ENCODE results near the gene FRAS1. TPM values are rescaled to one million over a fixed set of nuclear protein-coding genes. Genes with fewer than 3 reads are reported as not detected.

Gene FRAS1
- total and polyA plus RNA-seq, 2 of the 8 experiments (the other 6 are each of a cell fraction or from before 2014, with no cell fraction given) = 38.5 to 109 TPM

DNA sequence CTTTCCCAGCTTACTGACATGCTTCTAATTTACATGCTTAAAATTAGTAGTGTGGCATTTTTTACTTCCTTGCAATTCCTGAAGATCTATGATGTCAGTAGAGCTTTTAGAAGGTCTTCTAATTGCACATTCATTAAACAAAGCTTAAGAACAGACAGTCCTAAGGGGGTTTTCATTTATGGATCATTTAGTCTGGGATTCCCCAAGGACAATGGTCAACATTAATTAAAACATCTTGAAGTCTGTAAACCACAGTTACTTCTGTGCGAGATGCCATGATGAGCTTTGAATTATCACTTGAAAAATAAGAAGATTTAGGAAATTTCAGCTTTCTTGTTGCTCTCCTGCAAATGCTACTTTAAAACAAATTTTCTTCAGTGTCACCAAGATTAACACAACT, 514.7 kb downstream of the FRAS1 start:
- Histone ChIP-seq H2BK12ac (ENCODE audit: low read depth, low read length) (no peak overlapping the region), H3K4me2 (ENCODE audit: insufficient read depth in 1 of 2, low read depth in 2 of 2, low read length in 2 of 2) (no peak overlapping the region), H3K4ac (replicated peaks; ENCODE audit: insufficient read length, low read depth, low read length) (no peak overlapping the region), H3K79me2 (ENCODE audit: control insufficient read depth in 1 of 2, insufficient read depth in 2 of 2, low read length in 2 of 2) (no peaks in the 10 kb centered on the region), H3K23me2 (ENCODE audit: low read depth, low read length) (no peaks in the 10 kb centered on the region), H2BK20ac (ENCODE audit: low read length) (no peak overlapping the region), H3K79me1 (ENCODE audit: low read depth, low read length) (no peaks in the 10 kb centered on the region), H4K5ac (ENCODE audit: insufficient read length, low read depth, low read length) (no peak overlapping the region), H2BK120ac (replicated peaks; ENCODE audit: low read depth, low read length) (no peak overlapping the region), H2BK5ac (ENCODE audit: low read depth, low read length) (no peak overlapping the region), H3K4me3 (ENCODE audit: extremely low read depth in 1 of 4, insufficient read depth in 2 of 4, low read depth in 3 of 4, low read length in 4 of 4) (no peak overlapping the region), H3K23ac (ENCODE audit: insufficient read length) (no peak overlapping the region), H3K27ac (ENCODE audit: low read depth, low read length) (no peak overlapping the region), H2AFZ (ENCODE audit: low read length) (no peak overlapping the region), H3K14ac (ENCODE audit: insufficient read length) (no peak overlapping the region), H3K56ac (replicated peaks; ENCODE audit: insufficient read length, low read depth, low read length) (no peak overlapping the region), H4K8ac (ENCODE audit: extremely low read depth, insufficient read depth, low read length) (no peak overlapping the region), H3K36me3 (ENCODE audit: control insufficient read depth in 2 of 4, insufficient read depth in 4 of 4, low read length in 3 of 4) (no peaks in the 10 kb centered on the region), H3K4me1 (replicated peaks in 1 of 4; ENCODE audit: control insufficient read depth in 3 of 4, insufficient read depth in 4 of 4, low read length in 3 of 4) (peaks cover 0 to 2% (median 2%) of the 10 kb centered on the region in 4 experiments; a peak in 5 of 7 replicates), H3K18ac (ENCODE audit: extremely low read depth, low read length) (no peak overlapping the region), H3K27me3 (replicated peaks in 1 of 4; ENCODE audit: control insufficient read depth in 3 of 4, extremely low read depth in 1 of 4, insufficient read depth in 3 of 4, low read length in 3 of 4) (no peaks in the 10 kb centered on the region), H2AK5ac (ENCODE audit: low read depth, low read length) (no peak overlapping the region), H3K9me3 (ENCODE audit: insufficient read depth in 2 of 2, low read depth in 1 of 2, low read length in 1 of 2) (no peaks in the 10 kb centered on the region), H2BK15ac (ENCODE audit: low read length) (no peak overlapping the region), H4K20me1 (replicated peaks in 1 of 2; ENCODE audit: control insufficient read depth in 1 of 2, insufficient read depth in 2 of 2, low read length in 2 of 2) (no peaks in the 10 kb centered on the region), H4K91ac (replicated peaks; ENCODE audit: insufficient read length, low read length) (no peak overlapping the region), H3K9ac (replicated peaks in 1 of 4; ENCODE audit: extremely low read depth in 1 of 4, low read depth in 3 of 4, low read length in 3 of 4) (no peak overlapping the region)
- ChIA-PET CTCF (ENCODE audit: partially characterized antibody) (no interaction called here), POLR2A (ENCODE audit: partially characterized antibody) (no interaction called here)
- DNase-seq (ENCODE audit: low read depth in 1 of 2, low spot score in 2 of 2) = no peak
- no peak for FAIRE-seq
- WGBS, 2 experiments (ENCODE audit: extremely low coverage in 1 of 2, insufficient coverage in 1 of 2, insufficient read length in 1 of 2, insufficient replicate concordance in 2 of 2, low coverage in 1 of 2, low lambda C conversion rate in 2 of 2, missing lambda C conversion rate in 1 of 2) = 94% methylated on average over 1 of the region's 1 CpG; no CpG with 5 or more reads in 1 of the 2 experiments
- TF ChIP-seq, protein P1, sequence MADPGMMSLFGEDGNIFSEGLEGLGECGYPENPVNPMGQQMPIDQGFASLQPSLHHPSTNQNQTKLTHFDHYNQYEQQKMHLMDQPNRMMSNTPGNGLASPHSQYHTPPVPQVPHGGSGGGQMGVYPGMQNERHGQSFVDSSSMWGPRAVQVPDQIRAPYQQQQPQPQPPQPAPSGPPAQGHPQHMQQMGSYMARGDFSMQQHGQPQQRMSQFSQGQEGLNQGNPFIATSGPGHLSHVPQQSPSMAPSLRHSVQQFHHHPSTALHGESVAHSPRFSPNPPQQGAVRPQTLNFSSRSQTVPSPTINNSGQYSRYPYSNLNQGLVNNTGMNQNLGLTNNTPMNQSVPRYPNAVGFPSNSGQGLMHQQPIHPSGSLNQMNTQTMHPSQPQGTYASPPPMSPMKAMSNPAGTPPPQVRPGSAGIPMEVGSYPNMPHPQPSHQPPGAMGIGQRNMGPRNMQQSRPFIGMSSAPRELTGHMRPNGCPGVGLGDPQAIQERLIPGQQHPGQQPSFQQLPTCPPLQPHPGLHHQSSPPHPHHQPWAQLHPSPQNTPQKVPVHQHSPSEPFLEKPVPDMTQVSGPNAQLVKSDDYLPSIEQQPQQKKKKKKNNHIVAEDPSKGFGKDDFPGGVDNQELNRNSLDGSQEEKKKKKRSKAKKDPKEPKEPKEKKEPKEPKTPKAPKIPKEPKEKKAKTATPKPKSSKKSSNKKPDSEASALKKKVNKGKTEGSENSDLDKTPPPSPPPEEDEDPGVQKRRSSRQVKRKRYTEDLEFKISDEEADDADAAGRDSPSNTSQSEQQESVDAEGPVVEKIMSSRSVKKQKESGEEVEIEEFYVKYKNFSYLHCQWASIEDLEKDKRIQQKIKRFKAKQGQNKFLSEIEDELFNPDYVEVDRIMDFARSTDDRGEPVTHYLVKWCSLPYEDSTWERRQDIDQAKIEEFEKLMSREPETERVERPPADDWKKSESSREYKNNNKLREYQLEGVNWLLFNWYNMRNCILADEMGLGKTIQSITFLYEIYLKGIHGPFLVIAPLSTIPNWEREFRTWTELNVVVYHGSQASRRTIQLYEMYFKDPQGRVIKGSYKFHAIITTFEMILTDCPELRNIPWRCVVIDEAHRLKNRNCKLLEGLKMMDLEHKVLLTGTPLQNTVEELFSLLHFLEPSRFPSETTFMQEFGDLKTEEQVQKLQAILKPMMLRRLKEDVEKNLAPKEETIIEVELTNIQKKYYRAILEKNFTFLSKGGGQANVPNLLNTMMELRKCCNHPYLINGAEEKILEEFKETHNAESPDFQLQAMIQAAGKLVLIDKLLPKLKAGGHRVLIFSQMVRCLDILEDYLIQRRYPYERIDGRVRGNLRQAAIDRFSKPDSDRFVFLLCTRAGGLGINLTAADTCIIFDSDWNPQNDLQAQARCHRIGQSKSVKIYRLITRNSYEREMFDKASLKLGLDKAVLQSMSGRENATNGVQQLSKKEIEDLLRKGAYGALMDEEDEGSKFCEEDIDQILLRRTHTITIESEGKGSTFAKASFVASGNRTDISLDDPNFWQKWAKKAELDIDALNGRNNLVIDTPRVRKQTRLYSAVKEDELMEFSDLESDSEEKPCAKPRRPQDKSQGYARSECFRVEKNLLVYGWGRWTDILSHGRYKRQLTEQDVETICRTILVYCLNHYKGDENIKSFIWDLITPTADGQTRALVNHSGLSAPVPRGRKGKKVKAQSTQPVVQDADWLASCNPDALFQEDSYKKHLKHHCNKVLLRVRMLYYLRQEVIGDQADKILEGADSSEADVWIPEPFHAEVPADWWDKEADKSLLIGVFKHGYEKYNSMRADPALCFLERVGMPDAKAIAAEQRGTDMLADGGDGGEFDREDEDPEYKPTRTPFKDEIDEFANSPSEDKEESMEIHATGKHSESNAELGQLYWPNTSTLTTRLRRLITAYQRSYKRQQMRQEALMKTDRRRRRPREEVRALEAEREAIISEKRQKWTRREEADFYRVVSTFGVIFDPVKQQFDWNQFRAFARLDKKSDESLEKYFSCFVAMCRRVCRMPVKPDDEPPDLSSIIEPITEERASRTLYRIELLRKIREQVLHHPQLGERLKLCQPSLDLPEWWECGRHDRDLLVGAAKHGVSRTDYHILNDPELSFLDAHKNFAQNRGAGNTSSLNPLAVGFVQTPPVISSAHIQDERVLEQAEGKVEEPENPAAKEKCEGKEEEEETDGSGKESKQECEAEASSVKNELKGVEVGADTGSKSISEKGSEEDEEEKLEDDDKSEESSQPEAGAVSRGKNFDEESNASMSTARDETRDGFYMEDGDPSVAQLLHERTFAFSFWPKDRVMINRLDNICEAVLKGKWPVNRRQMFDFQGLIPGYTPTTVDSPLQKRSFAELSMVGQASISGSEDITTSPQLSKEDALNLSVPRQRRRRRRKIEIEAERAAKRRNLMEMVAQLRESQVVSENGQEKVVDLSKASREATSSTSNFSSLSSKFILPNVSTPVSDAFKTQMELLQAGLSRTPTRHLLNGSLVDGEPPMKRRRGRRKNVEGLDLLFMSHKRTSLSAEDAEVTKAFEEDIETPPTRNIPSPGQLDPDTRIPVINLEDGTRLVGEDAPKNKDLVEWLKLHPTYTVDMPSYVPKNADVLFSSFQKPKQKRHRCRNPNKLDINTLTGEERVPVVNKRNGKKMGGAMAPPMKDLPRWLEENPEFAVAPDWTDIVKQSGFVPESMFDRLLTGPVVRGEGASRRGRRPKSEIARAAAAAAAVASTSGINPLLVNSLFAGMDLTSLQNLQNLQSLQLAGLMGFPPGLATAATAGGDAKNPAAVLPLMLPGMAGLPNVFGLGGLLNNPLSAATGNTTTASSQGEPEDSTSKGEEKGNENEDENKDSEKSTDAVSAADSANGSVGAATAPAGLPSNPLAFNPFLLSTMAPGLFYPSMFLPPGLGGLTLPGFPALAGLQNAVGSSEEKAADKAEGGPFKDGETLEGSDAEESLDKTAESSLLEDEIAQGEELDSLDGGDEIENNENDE (IDR thresholded peaks at IDR 0.05; ENCODE audit: insufficient replicate concordance, low read length) = no peak

All from H1 (cell line).